ENCODE results near the gene DCTN4.

The DCTN4 gene

DNA sequence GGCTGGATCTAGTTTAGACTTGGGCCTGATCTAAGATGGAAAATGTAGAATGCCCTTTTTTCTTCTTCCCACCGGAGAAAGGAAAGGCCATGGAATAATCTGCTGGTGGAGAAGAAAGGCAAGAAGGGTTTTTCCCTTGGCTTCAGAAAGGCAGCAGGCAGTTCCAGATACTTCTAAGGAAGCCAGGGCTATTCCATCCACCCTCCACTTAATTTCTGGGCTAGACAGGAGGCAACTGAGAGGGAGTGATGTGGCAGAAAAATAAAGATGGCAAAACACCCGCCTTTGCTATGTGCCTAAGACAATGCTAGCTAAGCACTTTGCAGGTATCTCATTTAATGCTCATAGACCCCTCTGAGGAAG, 87.9 kb downstream of the DCTN4 start:
- no peak for DNase-seq (ENCODE audit: low read depth, low spot score)

DNA sequence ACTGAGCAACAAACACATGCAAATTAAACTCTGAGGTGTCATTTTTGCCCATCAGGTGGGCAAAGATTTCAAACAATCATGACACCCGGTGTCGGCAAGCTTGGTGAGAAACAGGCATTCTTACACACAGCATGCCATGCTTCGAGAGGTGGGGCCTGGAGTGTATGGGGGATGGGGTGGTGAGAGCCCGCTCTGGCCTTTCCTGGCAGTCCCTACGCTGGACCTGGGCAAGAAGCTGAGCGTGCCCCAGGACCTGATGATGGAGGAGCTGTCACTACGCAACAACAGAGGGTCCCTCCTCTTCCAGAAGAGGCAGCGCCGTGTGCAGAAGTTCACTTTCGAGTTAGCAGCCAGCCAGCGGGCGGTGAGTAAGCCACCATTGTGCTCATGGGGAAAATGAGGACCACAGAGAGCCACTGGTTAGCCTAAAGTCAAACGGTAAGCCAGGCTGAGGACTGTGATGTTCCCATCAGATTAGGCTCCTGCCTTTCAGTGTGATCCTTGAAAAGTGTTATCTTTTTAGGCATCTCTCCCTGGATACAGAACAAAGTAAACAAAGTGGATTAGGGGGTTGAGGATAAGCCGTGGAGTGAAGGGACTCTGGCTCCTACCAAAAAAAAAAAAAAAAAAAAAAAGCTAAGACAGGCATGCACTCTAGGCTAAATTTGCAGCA, 88.4 kb downstream of the DCTN4 start:
- no peak for DNase-seq (ENCODE audit: low read depth, low spot score)

DNA sequence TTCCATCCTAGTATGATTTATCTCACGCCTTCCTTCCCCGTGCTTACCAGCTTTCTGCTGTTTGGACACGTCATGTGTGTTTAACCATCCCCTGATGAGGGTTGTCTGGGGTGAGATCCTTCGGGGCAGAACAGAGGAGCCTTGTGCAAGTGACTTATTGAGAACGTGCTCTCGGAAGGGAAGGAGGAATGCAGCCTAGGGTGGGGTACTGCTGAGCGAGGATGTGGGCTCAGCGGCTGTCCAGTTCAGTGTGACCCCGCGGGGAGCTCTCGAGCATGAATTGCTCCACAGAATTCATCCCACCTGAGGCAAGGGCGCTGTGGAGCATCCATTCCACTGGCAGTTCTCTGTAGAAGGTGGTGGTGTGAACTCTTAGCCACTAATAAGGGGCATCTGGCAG, 93.8 kb downstream of the DCTN4 start:
- DNase-seq (ENCODE audit: low read depth, low spot score): no peak

DNA sequence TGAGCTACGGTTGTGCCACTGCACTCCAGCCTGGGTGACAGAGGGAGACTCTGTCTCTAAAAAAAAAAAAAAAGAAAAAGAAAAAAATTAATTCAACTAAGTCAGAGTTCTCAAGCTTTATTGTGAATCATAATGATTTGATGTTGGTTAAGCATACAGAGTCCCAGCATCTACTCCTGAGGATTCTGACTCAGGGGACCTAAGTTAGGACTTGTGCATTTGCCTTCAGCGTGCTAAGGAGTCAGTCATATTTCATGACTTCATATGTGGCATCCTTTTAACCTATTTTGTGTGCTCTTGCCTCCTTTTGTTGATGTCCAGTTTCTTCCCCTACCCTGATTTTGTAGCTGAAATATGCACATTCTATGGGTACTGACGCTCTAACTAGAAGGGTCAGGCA, 94.9 kb downstream of the DCTN4 start:
- no peak for DNase-seq (ENCODE audit: low read depth, low spot score)

DNA sequence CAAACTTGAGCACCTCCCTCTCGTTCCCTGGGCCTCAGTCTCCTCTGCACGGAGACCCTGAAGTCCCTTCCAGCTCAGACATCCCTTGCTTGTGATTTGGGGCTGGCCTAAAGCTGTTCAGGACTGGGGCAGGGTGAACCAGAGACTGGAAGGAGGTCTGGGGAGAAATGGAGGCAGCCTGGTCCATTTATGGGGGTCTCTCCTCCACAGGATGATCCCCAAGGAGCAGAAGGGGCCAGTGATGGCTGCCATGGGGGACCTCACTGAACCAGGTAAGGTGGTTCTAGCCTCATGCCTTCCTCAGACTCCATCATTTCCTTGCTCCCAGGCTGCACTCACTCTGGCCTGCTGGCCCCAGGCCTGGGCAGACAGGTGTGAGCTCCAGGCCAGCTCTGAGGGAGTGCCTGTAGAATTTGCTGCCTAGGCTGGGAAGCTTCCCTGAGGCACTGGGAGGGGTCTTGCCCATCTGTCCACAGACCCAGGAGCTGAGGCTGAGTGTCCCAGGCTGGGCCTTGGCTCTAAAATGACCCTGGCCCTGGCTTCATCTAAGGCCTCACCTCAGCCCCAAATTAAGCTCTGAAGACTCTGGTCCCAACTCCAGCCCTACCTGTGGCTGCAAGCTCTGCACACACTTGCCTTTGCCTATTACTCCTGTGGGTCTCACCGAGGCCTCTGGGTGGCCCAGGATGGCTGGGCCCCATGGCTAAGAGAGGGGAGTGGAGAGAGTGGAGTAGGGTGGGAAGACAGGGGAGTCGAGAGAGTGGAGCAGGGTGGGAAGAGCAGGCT, 95.9 kb downstream of the DCTN4 start:
- no peak for DNase-seq (ENCODE audit: low read depth, low spot score)

DNA sequence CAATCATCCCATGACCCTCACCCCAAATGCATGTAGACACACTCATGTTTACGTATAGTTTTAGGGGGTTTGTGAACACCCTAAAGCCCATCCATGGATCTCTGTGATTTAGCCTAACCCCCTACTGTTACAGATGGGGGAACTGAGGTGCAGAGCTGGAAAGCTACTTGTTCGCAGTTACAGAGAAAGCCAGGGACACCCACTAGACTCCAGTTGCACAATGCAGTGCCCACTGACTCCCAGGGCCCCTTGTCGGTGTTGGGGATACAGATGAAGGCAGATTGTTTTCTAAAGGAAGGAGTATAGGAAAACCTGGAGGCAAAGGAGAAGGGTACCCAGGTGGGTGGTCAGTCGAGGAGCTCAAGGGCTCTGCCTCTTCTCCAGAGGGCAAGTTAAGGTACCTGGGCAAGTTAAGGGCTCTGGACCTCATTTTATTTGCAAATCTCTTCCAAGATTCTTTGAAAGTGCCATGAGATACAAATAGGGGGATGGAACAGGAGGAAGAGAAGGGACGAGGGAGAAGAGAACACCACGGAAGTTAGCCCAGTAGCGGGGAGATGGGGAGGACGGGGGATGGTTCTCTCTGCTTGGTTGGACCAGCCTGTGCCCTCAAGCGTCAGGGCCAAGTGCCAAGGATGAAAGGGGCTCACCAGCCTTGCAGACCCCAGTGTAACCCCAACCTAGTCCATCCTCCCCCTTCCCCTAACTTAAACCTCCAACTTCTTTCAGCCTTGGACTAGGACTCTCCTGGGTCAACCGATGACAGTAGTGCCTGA, 96.8 kb downstream of the DCTN4 start:
- no peak for DNase-seq (ENCODE audit: low read depth, low spot score)

DNA sequence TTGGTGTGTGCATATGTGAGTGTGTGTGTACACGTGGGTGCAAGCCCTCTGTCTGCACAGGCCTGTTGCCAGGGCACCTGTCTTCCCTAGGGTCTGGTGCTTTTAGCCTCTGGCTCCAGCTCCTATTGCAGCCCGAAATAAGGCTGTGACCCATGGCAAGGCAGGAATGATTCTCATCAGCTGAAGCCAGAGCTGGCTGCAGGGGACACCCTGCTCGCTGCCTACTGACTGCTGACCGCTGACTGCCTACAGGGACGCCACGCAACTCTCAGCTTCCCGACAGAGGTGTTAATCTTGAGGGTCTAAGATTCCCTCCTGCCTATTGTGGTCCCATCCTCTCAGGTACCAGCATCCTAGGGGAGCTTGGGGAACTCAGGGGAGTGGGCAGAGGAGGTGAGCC, 97.7 kb downstream of the DCTN4 start, which contains the start of gene MYOZ3:
TSS of gene MYOZ3 (plus strand) at position 166 of the 400 bp plus-strand sequence. CDS start 1,691 bp downstream, outside the sequence.
- no peak for DNase-seq (ENCODE audit: low read depth, low spot score)

DNA sequence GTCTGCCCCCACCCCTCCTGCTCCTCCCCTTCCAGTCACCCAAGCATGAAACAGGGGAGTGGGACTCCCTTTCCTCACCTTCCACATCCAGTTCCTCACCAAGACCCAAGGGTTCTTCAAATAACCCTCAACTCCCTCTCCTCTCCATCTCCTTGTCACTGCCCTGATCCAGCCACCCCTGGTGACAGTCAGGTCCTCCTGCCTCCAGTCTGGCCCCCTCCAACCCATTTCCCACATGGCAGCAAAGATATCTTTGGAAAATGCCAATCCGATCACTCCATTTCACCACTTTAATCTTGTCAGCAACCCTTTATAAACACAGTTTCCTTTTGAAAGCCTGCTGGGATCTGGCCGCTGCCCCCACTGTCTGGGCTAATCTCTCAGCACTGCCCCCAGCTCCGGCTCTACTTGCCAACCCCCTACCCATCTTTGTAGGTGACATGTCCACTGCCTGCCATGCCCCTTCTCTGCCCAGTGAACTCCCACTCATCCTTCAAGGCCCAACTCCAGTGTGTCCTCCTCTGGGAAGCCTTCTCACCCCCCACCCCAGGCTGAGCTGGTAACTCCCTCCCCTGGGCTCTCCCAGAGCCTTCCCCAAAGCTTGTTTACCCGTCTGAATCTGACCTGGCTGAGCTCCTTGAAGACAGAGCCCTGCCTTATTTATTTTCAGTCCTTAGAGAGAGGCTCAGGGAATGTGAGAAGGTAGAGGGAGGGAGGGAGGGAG, 98.5 kb downstream of the DCTN4 start:
- no peak for DNase-seq (ENCODE audit: low read depth, low spot score)

DNA sequence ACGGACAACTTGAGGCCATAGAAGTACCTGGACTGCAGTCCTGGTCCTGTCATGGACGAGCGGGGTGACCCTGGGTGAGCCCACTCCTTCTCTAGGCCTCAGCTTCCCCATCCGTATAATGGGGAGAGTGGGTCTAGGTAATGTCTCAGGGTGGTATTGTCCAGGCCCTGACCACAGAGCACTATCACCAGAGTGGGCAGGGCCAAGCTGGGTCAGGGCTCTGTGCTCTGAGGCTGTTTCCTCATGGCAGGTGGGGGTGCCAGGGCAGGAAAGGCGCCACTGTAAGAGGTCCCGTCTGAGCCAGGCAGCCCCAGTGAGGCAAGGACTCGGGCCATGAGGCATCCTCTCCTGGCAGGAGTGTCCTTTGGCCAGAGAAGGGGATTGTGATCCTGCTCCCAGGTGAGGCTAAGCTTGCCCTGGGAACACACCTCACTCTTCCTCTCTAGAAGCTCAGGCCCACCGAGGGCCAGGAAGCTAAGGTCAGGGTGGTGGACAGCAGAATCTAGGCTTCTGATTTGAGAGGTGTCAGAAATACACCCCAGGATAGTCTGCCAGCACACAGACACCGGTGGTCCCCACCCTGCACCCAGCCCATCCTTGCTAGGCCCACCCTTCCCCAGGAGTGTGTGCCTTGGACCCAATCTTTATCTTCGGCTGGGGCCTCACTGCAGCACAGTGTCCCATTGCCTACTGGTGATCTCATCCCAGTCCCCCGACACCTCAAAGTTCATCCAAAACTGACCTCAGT, 99.3 kb downstream of the DCTN4 start:
- DNase-seq (ENCODE audit: low read depth, low spot score): no peak

DNA sequence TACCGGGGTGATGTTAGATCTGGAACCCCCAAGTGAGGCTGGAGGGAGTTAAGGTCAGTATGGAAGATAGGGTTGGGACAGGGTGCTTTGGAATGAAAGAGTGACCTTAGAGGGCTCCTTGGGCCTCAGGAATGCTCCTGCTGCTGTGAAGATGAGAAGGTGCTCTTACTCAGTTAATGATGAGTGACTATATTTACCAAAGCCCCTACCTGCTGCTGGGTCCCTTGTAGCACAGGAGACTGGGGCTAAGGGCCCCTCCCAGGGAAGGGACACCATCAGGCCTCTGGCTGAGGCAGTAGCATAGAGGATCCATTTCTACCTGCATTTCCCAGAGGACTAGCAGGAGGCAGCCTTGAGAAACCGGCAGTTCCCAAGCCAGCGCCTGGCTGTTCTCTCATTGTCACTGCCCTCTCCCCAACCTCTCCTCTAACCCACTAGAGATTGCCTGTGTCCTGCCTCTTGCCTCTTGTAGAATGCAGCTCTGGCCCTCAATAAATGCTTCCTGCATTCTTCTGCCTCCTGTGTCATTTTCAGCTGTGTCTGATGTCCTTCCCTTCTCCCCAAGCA, 100.0 kb downstream of the DCTN4 start:
- no peak for DNase-seq (ENCODE audit: low read depth, low spot score)
